HL-60 (cell line): ENCODE measurements around the gene RYR2.

Experiments
- GABPA ChIP-seq: IDR thresholded peaks from 2 replicates; pipeline ENCODE4 v1.6.1; 2012; ENCODE audit warnings: low read depth
- POLR2AphosphoS5 ChIP-seq: IDR thresholded peaks from 2 replicates; pipeline ENCODE4 v1.6.1; 2012; ENCODE audit warnings: low read depth
- TF ChIP-seq, protein P1 (sequence below): IDR thresholded peaks from one replicate; pipeline ENCODE4 v1.5.1; 2011; ENCODE audit warnings: low read length, control low read depth, inconsistent platforms; ENCODE audit not compliant: insufficient read depth
- TF ChIP-seq, protein P2 (sequence below): IDR thresholded peaks from 2 replicates; pipeline ENCODE4 v1.6.1; 2012; ENCODE audit warnings: low read depth; ENCODE audit not compliant: insufficient replicate concordance

- TF ChIP-seq, protein P1, sequence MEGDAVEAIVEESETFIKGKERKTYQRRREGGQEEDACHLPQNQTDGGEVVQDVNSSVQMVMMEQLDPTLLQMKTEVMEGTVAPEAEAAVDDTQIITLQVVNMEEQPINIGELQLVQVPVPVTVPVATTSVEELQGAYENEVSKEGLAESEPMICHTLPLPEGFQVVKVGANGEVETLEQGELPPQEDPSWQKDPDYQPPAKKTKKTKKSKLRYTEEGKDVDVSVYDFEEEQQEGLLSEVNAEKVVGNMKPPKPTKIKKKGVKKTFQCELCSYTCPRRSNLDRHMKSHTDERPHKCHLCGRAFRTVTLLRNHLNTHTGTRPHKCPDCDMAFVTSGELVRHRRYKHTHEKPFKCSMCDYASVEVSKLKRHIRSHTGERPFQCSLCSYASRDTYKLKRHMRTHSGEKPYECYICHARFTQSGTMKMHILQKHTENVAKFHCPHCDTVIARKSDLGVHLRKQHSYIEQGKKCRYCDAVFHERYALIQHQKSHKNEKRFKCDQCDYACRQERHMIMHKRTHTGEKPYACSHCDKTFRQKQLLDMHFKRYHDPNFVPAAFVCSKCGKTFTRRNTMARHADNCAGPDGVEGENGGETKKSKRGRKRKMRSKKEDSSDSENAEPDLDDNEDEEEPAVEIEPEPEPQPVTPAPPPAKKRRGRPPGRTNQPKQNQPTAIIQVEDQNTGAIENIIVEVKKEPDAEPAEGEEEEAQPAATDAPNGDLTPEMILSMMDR = no peak
- TF ChIP-seq GABPA (no peak), POLR2AphosphoS5 (no peak)
- TF ChIP-seq, protein P2, sequence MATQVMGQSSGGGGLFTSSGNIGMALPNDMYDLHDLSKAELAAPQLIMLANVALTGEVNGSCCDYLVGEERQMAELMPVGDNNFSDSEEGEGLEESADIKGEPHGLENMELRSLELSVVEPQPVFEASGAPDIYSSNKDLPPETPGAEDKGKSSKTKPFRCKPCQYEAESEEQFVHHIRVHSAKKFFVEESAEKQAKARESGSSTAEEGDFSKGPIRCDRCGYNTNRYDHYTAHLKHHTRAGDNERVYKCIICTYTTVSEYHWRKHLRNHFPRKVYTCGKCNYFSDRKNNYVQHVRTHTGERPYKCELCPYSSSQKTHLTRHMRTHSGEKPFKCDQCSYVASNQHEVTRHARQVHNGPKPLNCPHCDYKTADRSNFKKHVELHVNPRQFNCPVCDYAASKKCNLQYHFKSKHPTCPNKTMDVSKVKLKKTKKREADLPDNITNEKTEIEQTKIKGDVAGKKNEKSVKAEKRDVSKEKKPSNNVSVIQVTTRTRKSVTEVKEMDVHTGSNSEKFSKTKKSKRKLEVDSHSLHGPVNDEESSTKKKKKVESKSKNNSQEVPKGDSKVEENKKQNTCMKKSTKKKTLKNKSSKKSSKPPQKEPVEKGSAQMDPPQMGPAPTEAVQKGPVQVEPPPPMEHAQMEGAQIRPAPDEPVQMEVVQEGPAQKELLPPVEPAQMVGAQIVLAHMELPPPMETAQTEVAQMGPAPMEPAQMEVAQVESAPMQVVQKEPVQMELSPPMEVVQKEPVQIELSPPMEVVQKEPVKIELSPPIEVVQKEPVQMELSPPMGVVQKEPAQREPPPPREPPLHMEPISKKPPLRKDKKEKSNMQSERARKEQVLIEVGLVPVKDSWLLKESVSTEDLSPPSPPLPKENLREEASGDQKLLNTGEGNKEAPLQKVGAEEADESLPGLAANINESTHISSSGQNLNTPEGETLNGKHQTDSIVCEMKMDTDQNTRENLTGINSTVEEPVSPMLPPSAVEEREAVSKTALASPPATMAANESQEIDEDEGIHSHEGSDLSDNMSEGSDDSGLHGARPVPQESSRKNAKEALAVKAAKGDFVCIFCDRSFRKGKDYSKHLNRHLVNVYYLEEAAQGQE = no peak
Observed at GRCh38 chr1:236992449-236992848, 49.5 kb upstream of the RYR2 start.
